CD14-positive monocyte (primary cell): ENCODE measurements around the gene MYO1G. TPM values are rescaled to one million over a fixed set of nuclear protein-coding genes. Genes with fewer than 3 reads are reported as not detected.
"Not testable (repeated sequence)": the region's sequence is repeated elsewhere in the genome, so short reads cannot be mapped to it uniquely, and the experiment has no call there.

Experiments used
- DNase-seq, 3 donors: peaks; one replicate each; pipeline ENCODE4 v3.0.0-alpha.2; 2011 to 2022
- H2AFZ ChIP-seq: 2 replicates; pipeline ENCODE4 v1.6.0; 2012; ENCODE audit warnings: mild to moderate bottlenecking, low read depth, low read length, inconsistent platforms; ENCODE audit not compliant: insufficient read depth, poor library complexity, severe bottlenecking
- H3K27ac ChIP-seq, 2 donors: 1 replicate in 1 of 2; 2 replicates in 1 of 2; pipeline ENCODE4 v1.5.1; 2012 to 2013; ENCODE audit warnings: low read length in 2 of 2, control low read depth in 1 of 2, inconsistent platforms in 1 of 2, low read depth in 1 of 2, mild to moderate bottlenecking in 1 of 2
- H3K27me3 ChIP-seq, 2 donors: one replicate each; pipeline versions ENCODE4 v1.6.0 to v1.6.1; 2011 to 2013; ENCODE audit warnings: low read length in 2 of 2; ENCODE audit not compliant: control insufficient read depth in 2 of 2, insufficient read depth in 2 of 2
- H3K36me3 ChIP-seq, 2 donors: replicated peaks in 1 of 2; 1 replicate in 1 of 2; 2 replicates in 1 of 2; pipeline versions ENCODE4 v1.5.1 to v1.6.1; 2012 to 2013; ENCODE audit warnings: low read length in 2 of 2, control low read depth in 1 of 2, inconsistent platforms in 1 of 2, mild to moderate bottlenecking in 1 of 2; ENCODE audit not compliant: insufficient read depth in 2 of 2, control insufficient read depth in 1 of 2
- H3K4me1 ChIP-seq, 2 donors: 1 replicate in 1 of 2; 2 replicates in 1 of 2; pipeline versions ENCODE4 v1.5.1 to v1.6.1; 2012 to 2013; ENCODE audit warnings: low read length in 2 of 2, control low read depth in 1 of 2, inconsistent platforms in 1 of 2, mild to moderate bottlenecking in 1 of 2, moderate library complexity in 1 of 2; ENCODE audit not compliant: insufficient read depth in 2 of 2, control insufficient read depth in 1 of 2
- H3K4me2 ChIP-seq: replicated peaks from 2 replicates; pipeline ENCODE3; 2012; ENCODE audit warnings: low read length, moderate library complexity, mild to moderate bottlenecking; ENCODE audit not compliant: poor library complexity, severe bottlenecking; ENCODE audit errors: extremely low read depth
- H3K4me3 ChIP-seq, 3 experiments: fragments of 200-600 bp in 1 of 3; sonication (generic) in 1 of 3; replicated peaks in 1 of 3; 1 replicate in 2 of 3; 2 replicates in 1 of 3; pipeline ENCODE4 v1.5.1; 2011 to 2013; ENCODE audit warnings: low read length in 3 of 3, mild to moderate bottlenecking in 3 of 3, control low read depth in 2 of 3, low read depth in 2 of 3, inconsistent platforms in 1 of 3, moderate library complexity in 1 of 3
- H3K79me2 ChIP-seq: 2 replicates; pipeline ENCODE4 v1.6.0; 2012; ENCODE audit warnings: mild to moderate bottlenecking, control low read depth, inconsistent platforms, low read length, moderate library complexity; ENCODE audit not compliant: insufficient read depth
- H3K9ac ChIP-seq: 2 replicates; pipeline ENCODE4 v1.6.0; 2017; ENCODE audit warnings: low read length, mild to moderate bottlenecking; ENCODE audit not compliant: insufficient read depth, poor library complexity, severe bottlenecking
- H3K9me3 ChIP-seq, 2 donors: replicated peaks in 1 of 2; 1 replicate in 1 of 2; 2 replicates in 1 of 2; pipeline versions ENCODE4 v1.5.1 to v1.6.1; 2012 to 2013; ENCODE audit warnings: low read length in 2 of 2, control low read depth in 1 of 2; ENCODE audit not compliant: control insufficient read depth in 1 of 2, insufficient read depth in 1 of 2
- H4K20me1 ChIP-seq: 2 replicates; pipeline ENCODE4 v1.6.0; 2012; ENCODE audit warnings: mild to moderate bottlenecking, low read length, control low read depth, moderate library complexity; ENCODE audit not compliant: insufficient read depth
- H3K27ac Mint-ChIP-seq, 7 donors: one replicate each; pipeline ENCODE4 v1.8.0; 2020; ENCODE audit warnings: mild to moderate bottlenecking in 7 of 7, mixed read lengths in 7 of 7, moderate library complexity in 6 of 7, inconsistent platforms in 2 of 7
- H3K27me3 Mint-ChIP-seq, 3 donors: one replicate each; pipeline ENCODE4 v1.8.0; 2021 to 2022; ENCODE audit warnings: low read depth in 3 of 3, mild to moderate bottlenecking in 3 of 3, mixed read lengths in 3 of 3, moderate library complexity in 3 of 3, inconsistent platforms in 1 of 3
- H3K36me3 Mint-ChIP-seq, 2 donors: one replicate each; pipeline ENCODE4 v1.8.0; 2020; ENCODE audit warnings: mixed read lengths in 2 of 2, inconsistent platforms in 1 of 2, mild to moderate bottlenecking in 1 of 2
- H3K4me1 Mint-ChIP-seq: one replicate; pipeline ENCODE4 v1.8.0; 2020; ENCODE audit warnings: mild to moderate bottlenecking, mixed read lengths
- H3K4me3 Mint-ChIP-seq, 2 donors: one replicate each; pipeline ENCODE4 v1.8.0; 2020; ENCODE audit warnings: mild to moderate bottlenecking in 2 of 2, mixed read lengths in 2 of 2, moderate library complexity in 1 of 2
- H3K9me3 Mint-ChIP-seq, 7 donors: one replicate each; pipeline ENCODE4 v1.8.0; 2020 to 2022; ENCODE audit warnings: mixed read lengths in 7 of 7, mild to moderate bottlenecking in 6 of 7, moderate library complexity in 6 of 7, inconsistent platforms in 2 of 7
- CTCF ChIP-seq: fragments of 200-600 bp; IDR thresholded peaks from one replicate; pipeline ENCODE4 v1.8.0; 2022; ENCODE audit warnings: antibody characterized with exemption, mild to moderate bottlenecking
- WGBS: methylation state at CpG from one replicate; pipeline ENCODE4 v1.1.5; 2013; ENCODE audit warnings: missing lambda C conversion rate; ENCODE audit not compliant: insufficient coverage; 5-methylcytosine and 5-hydroxymethylcytosine counted together
- intact Hi-C, 2 donors: fragments of 100-400 bp; cut with micrococcal nuclease; formaldehyde crosslinking; loops; one replicate each; pipeline versions ENCODE4 v1.15.0 to v1.15.1; 2023
- polyA plus RNA-seq, 3 donors: library from polyadenylated mRNA; depleted of rRNA in 1 of 3; unstranded in 2 of 3; stranded (reverse) in 1 of 3; fragments of 300-500 nt in 2 of 3; fragments of >200 nt in 1 of 3; fragmentation: Illumina TruSeq in 2 of 3; gene quantifications; 1 replicate in 2 of 3; 2 replicates in 1 of 3; pipeline ENCODE4 v1.2.3, GENCODE V29; 2012 to 2021

MYO1G gene
- polyA plus RNA-seq, 3 donors = 119 to 314 (median 135) TPM

- no peaks in the 10 kb centered on the region for H3K36me3 ChIP-seq
- no peak overlapping the region for H3K27ac ChIP-seq
- H3K27me3 Mint-ChIP-seq = no peaks in the 10 kb centered on the region
- H3K27ac Mint-ChIP-seq = no peak overlapping the region
- no peak overlapping the region for H2AFZ ChIP-seq
- peaks cover 13% of the 10 kb centered on the region in 2 donors for H3K36me3 Mint-ChIP-seq
- H3K9ac ChIP-seq = no peak overlapping the region
- TF ChIP-seq CTCF = no peak
- no peaks in the 10 kb centered on the region for H4K20me1 ChIP-seq
- H3K4me3 ChIP-seq = no peak overlapping the region
- no peak for DNase-seq
- H3K4me1 ChIP-seq = peaks cover 14 to 18% of the 10 kb centered on the region in 2 donors
- H3K4me2 ChIP-seq = no peak overlapping the region
- H3K4me1 Mint-ChIP-seq = peaks cover 15% of the 10 kb centered on the region
- intact Hi-C loops = loop anchor here in 1 of 2 donors (5.0 kb wide), 1 partner anchor 249 kb away; the partner anchor contains the start of gene ZMIZ2
- no peaks in the 10 kb centered on the region for H3K27me3 ChIP-seq
- no peak overlapping the region for H3K4me3 Mint-ChIP-seq
- H3K9me3 ChIP-seq = no peaks in the 10 kb centered on the region
- WGBS = 100% methylated on average over 2 of the region's 8 CpGs
- H3K79me2 ChIP-seq = peaks cover 5% of the 10 kb centered on the region
- peaks cover 0 to 2% (median 0%) of the 10 kb centered on the region in 7 donors for H3K9me3 Mint-ChIP-seq
Observed at GRCh38 chr7:44995555-44996493, 17.0 kb upstream of the MYO1G start.

GRCh38 chr7:44994877-44995554 is 16.2 kb upstream of the MYO1G start:
- no peak for TF ChIP-seq CTCF
- no peak overlapping the region for H3K9ac ChIP-seq
- H3K27me3 ChIP-seq = no peaks in the 10 kb centered on the region

GRCh38 chr7:44992004-44992795 is 13.4 kb upstream of the MYO1G start:
- Mint-ChIP-seq H3K27ac (peak overlapping the region in 2 of 7 donors; percentile 12 to 47), H3K36me3 (peaks cover 13 to 15% of the 10 kb centered on the region in 2 donors), H3K4me1 (peaks cover 17% of the 10 kb centered on the region)
- H3K4me3 Mint-ChIP-seq, H3K36me3 ChIP-seq, H3K27ac ChIP-seq, intact Hi-C loops, H3K27me3 Mint-ChIP-seq, DNase-seq, H3K79me2 ChIP-seq, H2AFZ ChIP-seq, H3K4me1 ChIP-seq, H3K9me3 ChIP-seq, H3K9ac ChIP-seq, H4K20me1 ChIP-seq, H3K27me3 ChIP-seq, H3K4me2 ChIP-seq, H3K9me3 Mint-ChIP-seq, H3K4me3 ChIP-seq: not testable (repeated sequence)
- WGBS = 93% methylated on average over 8 of the region's 21 CpGs

More at GRCh38 chr7:44994877-44995554, 16.2 kb upstream of the MYO1G start:
- Mint-ChIP-seq H3K36me3 (peaks cover 13 to 15% of the 10 kb centered on the region in 2 donors), H3K4me3 (peak overlapping the region in 1 of 2 donors; percentile 47), H3K4me1 (peaks cover 15% of the 10 kb centered on the region), H3K27me3 (no peaks in the 10 kb centered on the region), H3K9me3 (peaks cover 0 to 2% (median 0%) of the 10 kb centered on the region in 7 donors), H3K27ac (no peak overlapping the region)
- Histone ChIP-seq H2AFZ (no peak overlapping the region), H4K20me1 (no peaks in the 10 kb centered on the region), H3K9me3 (no peaks in the 10 kb centered on the region), H3K4me3 (no peak overlapping the region), H3K27ac (no peak overlapping the region), H3K4me2 (no peak overlapping the region), H3K36me3 (no peaks in the 10 kb centered on the region), H3K4me1 (peaks cover 14% of the 10 kb centered on the region in 2 donors), H3K79me2 (no peaks in the 10 kb centered on the region)
- intact Hi-C loops = loop anchor here in 1 of 2 donors (5.0 kb wide), 1 partner anchor 248 kb away; the partner anchor contains the start of gene ZMIZ2
- 38% methylated on average over 3 of the region's 5 CpGs for WGBS
- DNase-seq = no peak
